ENCODE data around the gene MTHFD1L. TPM values are rescaled to one million over a fixed set of nuclear protein-coding genes. Genes with fewer than 3 reads are reported as not detected.
"Not testable (repeated sequence)": the region's sequence is repeated elsewhere in the genome, so short reads cannot be mapped to it uniquely, and the experiment has no call there.

The MTHFD1L gene
- total RNA-seq, 1 experiment from 2014 or later, result 32.0 TPM

DNA sequence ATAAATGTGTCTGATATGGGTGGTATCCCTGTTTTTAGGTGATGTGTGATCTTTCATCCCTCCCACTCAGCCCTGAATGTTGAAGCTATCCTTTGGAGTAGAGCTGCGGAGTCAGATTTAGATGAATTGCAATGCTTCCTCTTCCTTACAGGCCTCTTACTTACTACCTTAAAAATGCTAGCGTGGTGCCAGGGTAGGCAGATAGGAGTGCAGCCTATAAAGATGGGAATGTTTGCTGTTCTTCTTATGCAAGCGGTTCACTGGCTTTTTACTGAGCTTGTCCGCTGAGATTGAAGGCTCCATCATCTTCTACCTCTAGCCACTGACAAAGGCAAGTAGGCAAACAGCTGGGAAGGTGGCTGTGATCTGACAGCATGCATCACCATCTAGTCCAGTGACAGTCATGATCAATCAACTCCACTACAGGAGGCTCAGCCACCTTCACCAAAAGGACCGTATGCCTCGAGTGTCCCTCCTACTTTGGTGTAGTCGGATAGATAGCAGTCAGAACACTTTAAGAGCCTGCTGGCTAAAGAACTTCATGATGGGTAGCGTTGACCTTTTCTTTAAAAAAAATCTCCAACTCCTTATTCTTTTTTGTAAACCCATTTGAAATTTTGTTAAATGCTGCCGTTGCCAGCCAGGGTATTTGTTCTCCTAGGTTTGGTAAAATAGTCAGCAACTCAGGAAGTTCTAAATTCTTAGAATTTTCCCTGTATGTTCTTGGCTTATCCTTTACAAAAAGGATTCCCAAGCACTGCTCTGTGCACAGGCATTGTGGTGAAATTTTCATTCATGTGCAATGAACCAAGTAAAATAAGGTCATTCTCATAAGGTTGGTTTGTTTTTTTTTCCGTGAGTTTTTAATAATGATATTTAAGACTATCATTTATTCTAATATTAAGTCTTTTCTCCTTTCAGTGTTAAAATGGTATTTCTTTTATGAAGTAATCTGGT is 169.6 kb downstream of the MTHFD1L start:
- in situ Hi-C loops (cut with HindIII; ENCODE audit: low pct_unique_long_range_greater_than_20kb, low sequenced_read_pairs), result no loop called here

DNA sequence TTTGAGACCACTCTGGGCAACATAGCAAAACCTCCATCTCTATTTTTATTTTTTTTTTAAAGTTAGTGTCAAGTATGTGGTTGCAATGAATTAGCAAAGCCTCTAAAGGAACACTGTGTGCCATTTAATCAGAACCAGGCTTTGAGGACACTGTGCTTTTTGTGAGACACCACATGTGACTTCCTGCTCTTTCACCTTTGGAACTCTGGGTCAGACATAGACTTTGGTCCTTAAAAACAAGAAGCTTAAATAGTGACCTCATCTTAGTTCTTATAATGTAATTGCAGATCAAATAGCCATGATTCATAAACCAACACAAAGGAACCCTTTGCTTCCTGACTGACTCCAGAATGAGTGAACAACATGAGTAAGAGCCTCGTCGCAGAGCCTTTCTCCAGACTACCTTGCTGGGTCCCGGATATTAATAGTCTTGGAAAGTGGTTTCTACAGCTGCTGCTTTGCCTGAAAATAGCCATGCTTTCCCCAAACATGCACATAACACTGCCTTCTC is 170.8 kb downstream of the MTHFD1L start:
- in situ Hi-C loops (cut with HindIII; ENCODE audit: low pct_unique_long_range_greater_than_20kb, low sequenced_read_pairs), result not testable (repeated sequence)
- DNase-seq (ENCODE audit: low read depth, low spot score), result peak; percentile 86

More for the DNA sequence above, 169.6 kb downstream of the MTHFD1L start:
- DNase-seq (ENCODE audit: low read depth, low spot score), result no peak

DNA sequence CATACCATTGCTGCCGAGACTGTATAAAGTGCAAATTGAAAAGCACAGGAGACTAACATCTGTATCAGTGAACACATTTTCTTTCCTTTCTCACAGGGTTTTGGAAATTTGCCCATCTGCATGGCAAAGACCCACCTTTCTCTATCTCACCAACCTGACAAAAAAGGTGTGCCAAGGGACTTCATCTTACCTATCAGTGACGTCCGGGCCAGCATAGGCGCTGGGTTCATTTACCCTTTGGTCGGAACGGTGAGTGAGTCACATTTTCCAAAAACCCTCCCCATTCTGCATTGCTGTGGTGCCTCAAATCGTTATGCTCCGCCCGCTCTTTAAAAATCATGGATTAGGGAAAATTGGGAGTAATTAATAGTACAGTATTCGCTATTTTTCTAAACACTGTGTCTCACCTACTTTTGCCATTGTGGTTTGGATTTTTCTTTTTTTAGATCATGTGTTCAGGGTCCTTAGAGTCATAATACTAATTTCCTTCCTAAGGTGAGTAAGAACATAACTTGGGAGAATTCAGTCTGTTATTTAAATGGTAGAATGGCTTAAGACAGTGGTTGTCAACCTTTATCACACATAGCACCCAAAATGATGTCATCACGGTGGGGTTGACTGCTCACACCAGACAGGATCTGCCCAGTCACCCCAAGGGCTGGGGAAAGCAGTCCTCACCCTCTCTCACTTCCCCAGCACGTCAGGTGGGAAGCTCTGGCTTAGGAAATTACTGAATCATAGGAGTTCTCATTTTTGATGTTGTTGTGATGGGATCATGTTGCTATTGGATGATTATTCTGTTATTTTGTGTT is 171.6 kb downstream of the MTHFD1L start:
- in situ Hi-C loops (cut with HindIII; ENCODE audit: low pct_unique_long_range_greater_than_20kb, low sequenced_read_pairs), result no loop called here
- DNase-seq (ENCODE audit: low read depth, low spot score), result no peak

DNA sequence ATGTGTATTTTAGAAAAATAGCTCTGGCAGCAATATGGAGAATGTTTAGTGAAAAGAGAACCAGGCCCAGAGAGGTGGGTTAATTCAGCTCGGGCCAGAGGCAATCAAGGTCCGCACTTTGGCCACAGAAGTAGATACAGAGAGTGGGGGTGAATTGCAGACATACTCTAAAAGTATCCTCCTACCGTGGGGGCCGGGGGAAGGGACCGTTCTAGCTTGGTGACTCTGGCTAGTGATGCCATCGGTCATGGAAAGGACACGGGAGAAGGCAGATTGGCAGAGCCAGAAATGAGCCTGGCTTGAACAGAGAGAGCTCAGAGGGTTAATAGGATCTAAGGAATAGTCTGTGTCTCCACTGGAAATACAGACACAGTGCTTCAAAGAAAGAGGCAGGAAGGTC is 173.1 kb downstream of the MTHFD1L start:
- in situ Hi-C loops (cut with HindIII; ENCODE audit: low pct_unique_long_range_greater_than_20kb, low sequenced_read_pairs), result no loop called here
- no peak for DNase-seq (ENCODE audit: low read depth, low spot score)

DNA sequence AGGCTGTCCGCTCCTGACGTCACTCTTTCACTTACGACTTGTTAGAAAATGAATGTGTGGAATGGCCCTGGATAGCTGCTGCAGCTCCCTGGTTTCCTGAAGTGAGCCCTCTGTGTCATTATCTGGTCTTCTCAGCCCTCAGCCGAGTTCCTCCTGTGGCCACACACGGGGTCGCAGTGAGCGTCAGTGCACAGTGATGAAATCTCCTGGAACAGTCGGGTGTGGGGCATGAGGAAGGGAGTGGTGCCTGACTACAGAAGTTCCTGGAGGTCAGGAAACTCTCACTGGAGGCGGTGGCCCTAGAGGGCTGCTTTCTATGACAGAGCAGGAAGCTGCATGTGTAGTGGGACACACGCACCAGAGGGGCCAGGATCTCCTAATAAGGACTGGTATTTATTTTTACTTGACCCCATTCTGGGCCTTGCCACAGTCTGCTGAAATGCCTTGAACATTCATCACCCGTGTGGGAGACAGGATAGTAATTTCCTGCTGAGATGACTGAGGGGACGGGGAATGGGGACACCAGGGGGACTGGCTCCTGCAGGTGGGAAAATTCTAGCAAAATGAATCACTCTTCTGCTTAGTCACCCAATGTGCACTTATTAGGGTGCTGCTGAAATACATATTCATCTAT is 175.5 kb downstream of the MTHFD1L start:
- DNase-seq (ENCODE audit: low read depth, low spot score); in situ Hi-C loops (cut with HindIII; ENCODE audit: low pct_unique_long_range_greater_than_20kb, low sequenced_read_pairs): not testable (repeated sequence)

DNA sequence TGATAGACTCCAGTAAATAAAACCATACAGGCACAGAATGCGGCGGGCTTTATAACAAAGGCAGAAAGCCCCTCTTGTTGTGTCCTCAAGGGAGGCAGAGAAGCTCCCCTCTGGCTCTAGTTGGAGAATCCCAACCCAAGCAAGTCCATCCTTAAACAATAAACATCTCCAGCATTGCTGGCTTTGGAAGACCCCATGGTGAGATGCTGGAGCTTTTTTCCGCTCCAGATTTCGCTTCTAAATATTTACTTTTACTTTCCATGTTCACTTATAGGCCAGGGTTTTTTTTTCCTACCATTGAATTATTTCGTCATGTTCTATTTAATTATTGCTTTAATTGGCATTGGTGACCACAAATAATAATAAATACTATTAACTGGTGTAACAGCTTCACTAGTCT is 176.2 kb downstream of the MTHFD1L start:
- in situ Hi-C loops (cut with HindIII; ENCODE audit: low pct_unique_long_range_greater_than_20kb, low sequenced_read_pairs), result no loop called here
- DNase-seq (ENCODE audit: low read depth, low spot score), result no peak

DNA sequence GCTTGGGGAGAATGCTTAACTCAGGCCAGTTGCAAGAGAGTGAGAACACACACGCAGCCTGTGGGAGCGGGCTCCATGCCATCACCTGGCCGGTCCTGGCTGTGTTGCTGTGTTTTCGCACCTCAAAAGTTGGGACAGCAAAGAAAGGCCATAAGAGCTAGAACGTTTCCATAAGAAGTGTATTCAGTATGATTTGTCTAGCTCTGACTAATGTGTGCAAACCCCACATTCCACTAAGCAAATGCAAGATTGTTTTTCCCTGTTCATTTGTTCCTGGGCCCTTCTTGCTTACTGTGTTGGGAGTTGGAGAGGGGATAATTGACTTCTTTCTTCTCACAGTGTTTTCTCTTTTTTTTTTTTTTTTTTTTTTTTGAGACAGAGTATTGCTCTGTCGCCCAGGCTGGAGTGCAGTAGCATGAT is 177.4 kb downstream of the MTHFD1L start:
- in situ Hi-C loops (cut with HindIII; ENCODE audit: low pct_unique_long_range_greater_than_20kb, low sequenced_read_pairs), result not testable (repeated sequence)

DNA sequence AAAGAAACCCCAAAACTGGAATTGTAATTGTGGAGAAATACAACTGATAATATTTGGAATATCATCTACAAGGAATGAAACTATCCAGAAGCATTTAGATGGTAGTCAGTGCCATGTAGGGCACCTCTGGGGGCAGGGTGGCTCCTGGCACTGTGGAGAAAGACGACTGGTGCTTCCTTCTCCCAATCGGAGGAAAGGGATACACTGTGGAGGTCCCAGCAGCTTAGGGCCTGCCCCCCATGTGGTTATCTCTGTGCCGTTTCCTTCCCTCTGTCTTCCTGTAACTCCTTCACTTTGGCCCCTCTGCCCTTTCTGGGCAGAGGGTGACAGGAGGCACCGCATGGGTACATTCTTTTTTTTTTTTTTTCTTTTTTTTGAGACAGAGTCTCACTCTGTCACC is 178.4 kb downstream of the MTHFD1L start:
- no peak for DNase-seq (ENCODE audit: low read depth, low spot score)
- in situ Hi-C loops (cut with HindIII; ENCODE audit: low pct_unique_long_range_greater_than_20kb, low sequenced_read_pairs), result no loop called here

More for the DNA sequence above, 177.4 kb downstream of the MTHFD1L start:
- not testable (repeated sequence) for DNase-seq (ENCODE audit: low read depth, low spot score)

DNA sequence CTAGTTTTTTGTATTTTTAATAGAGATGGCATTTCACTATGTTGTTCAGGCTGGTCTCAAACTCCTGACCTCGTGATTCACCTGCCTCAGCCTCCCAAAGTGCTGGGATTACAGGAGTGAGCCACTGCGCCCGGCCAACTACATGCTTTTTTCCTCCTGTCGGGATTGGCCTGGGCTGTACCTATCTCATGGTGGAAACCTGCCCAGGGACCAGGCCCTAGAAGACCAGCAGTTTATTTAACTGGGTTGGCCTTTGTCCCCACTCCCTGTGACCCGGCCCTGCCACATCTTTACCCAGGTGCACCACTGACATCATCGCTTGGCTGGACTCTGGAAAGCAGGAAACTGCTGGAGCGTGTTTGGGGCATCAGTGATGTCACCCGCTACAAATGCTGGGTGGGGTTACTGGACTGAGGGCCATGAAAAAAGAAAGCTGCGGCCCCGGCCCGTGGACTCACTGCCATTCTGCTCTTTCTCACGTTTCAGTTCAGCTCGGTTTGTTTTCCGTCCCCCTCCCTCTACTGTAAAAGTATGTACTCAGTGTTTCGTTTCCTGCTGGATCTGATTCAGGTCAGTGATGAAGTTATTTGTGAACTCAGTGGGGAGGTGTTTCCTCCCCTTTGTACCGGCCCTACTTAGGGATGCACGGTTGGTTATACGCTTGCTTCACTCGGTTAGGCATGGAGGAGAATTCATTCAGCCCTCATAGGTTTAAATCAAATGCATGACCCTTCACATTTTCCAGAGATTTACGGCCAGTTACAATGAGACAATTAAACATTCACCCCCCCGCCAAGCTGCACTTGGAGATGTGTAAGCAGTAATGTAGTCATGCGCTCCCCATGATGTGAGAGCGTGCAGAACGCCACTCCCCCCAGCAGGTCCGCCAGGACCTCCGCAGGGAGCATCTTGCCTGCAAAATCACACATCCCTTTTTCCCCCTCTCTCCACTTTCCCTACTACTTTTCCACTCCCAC is 179.3 kb downstream of the MTHFD1L start:
- in situ Hi-C loops (cut with HindIII; ENCODE audit: low pct_unique_long_range_greater_than_20kb, low sequenced_read_pairs), result no loop called here
- no peak for DNase-seq (ENCODE audit: low read depth, low spot score)

DNA sequence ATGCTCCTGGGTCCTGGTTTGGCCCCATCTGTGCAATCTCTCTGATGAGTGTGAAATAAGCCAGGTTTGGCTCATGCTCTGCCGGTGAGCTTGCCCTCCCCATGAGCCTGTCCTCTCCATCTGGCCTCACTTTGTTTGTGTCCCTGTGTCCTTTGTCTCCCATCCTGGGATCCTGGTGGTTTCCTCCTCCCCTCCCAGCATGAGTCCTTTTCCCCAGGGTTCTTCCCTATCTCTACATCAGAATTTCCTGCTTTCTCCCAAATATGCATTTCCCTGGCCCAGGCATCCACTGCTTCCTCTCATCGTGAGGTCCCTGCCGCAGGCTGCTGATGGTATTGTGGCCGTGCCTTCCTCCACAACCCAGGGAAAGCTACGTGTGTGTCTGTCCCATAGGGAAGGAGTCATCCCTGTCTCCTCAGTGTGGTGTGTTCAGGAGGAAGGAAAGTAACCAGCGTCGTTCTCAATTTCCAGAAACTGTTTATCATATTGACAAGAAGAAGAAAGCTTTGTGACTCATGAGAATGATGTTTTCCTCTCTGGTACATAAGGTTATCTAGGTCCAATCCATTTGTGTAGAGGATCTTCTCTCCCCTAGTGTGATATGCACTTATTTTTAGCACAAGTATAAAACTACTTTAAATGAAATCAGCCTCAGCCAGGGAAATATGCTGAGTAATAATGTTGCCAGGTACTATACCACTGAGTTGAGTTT is 180.2 kb downstream of the MTHFD1L start:
- in situ Hi-C loops (cut with HindIII; ENCODE audit: low pct_unique_long_range_greater_than_20kb, low sequenced_read_pairs); DNase-seq (ENCODE audit: low read depth, low spot score): not testable (repeated sequence)

DNA sequence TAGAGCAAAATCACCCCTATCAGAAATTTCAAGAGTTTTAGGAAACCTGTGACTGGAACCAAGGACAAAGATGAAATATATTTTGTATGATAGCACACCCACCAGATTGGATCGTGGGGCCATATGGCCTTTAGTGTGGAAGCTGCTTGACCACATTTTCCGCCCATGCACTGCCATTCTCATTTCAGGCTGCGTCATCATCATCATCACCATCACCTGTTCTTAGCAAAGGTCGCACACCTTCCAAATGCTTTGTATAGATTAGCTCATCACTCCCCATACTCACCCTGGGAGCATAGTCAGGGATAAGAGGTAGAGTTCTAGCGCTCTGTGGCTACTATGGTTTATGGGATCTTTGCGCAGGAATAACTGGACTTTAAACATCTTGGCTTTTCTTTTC is 185.7 kb downstream of the MTHFD1L start:
- DNase-seq (ENCODE audit: low read depth, low spot score), result no peak
- in situ Hi-C loops (cut with HindIII; ENCODE audit: low pct_unique_long_range_greater_than_20kb, low sequenced_read_pairs), result no loop called here

DNA sequence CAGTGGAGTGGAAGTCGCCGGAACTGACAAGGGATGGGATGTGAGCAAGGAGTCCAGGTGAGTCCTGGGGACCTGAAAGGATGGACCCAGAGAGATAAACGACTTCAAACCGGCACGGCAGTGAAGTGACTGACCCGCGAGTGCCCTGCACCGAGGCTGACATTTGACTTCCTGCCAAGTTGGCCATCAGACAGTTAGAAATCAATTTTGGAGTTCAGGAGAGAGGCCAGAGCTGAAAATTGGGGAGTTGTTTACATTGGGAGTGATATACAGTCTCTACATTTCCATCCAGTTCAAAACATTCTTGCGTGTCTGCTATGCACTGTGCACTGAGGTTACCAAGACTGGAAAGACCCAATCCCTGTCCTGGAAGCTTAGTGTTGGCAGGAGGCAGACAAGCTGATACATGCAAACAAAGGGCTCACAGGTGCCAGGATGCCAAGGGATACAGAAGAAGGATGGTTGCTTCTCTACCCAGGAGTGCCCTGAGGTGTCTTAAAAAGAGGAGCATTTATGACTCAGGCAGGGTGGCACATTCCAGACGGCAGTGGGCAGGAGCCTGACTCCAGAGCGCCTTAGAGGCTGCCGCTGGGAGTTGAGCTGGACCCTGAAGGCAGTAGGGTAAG is 186.6 kb downstream of the MTHFD1L start:
- in situ Hi-C loops (cut with HindIII; ENCODE audit: low pct_unique_long_range_greater_than_20kb, low sequenced_read_pairs), result no loop called here
- DNase-seq (ENCODE audit: low read depth, low spot score), result no peak

DNA sequence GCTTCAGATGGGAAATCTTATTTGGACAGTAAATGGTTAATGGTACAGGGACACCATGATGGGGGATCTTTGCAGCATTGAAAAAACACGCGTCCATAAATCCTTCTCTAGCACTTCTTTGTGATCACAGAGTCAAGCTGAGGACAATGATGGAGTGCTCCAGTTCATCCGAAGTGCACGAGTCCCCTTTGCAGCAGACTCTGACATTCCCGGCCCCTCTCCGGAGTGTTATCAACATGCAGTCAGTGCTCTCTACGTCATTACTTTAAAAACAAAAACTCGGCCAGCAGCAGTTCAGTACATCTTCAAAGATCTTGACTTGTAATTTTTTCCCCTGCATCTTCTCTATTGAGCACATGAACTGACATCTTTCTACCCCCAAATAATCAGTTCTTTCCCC is 188.8 kb downstream of the MTHFD1L start:
- DNase-seq (ENCODE audit: low read depth, low spot score), result no peak
- in situ Hi-C loops (cut with HindIII; ENCODE audit: low pct_unique_long_range_greater_than_20kb, low sequenced_read_pairs), result no loop called here

DNA sequence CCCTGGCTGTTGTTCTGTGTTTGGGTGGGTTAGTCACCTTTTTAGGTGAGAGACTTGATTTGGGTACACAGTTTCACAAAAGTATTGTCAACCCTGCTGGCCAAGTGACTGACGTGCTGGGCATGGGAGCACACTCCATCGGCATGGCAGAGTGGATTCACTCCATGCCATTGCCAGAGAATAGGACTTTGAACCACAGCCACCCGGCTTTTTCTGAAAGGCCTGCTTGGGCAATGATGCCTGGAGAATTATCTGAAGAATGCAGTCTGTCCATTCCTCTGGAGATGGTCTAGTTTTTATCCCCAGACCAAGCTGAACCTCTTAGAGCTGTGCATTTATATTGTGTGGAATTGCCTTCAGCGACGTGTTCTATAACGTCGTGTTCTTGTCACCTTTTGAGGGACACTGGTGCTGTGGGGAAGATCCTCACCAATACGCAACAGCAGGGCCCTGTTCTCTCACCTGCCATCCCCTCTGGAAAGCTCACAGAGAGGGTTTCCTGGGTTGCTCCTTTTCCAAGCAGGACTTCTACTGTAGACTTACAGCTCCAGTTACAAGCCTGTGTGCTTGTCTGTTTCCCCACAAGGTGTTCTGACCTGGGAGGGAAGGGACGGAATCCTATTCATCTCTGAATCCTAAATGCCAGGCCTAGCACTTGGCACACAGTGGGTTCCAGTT is 190.9 kb downstream of the MTHFD1L start:
- in situ Hi-C loops (cut with HindIII; ENCODE audit: low pct_unique_long_range_greater_than_20kb, low sequenced_read_pairs), result no loop called here

DNA sequence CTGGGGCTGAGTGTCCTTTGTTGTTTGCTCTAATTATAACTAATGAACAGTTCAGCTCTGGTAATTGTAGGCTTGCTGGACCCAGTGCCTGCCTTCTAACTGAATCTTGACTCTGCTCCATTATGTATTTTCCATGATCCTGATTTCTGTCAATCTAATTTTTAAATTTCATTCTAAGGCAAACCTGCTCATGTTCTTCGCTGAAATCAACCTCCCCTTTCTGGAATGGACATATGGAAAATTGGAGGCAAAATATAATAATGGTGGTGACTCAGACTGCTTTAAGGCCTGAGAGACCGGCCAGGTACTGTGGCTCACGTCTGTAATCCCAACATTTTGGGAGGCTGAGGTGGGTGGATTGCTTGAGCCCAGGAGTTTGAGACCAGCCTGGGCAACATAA is 191.6 kb downstream of the MTHFD1L start:
- in situ Hi-C loops (cut with HindIII; ENCODE audit: low pct_unique_long_range_greater_than_20kb, low sequenced_read_pairs), result no loop called here
- DNase-seq (ENCODE audit: low read depth, low spot score), result no peak

More for the DNA sequence above, 190.9 kb downstream of the MTHFD1L start:
- no peak for DNase-seq (ENCODE audit: low read depth, low spot score)
